ENCODE data around the gene AFAP1.
A peak's percentile ranks its signal among the peaks of the same experiment; 100 is the strongest.

DNA sequence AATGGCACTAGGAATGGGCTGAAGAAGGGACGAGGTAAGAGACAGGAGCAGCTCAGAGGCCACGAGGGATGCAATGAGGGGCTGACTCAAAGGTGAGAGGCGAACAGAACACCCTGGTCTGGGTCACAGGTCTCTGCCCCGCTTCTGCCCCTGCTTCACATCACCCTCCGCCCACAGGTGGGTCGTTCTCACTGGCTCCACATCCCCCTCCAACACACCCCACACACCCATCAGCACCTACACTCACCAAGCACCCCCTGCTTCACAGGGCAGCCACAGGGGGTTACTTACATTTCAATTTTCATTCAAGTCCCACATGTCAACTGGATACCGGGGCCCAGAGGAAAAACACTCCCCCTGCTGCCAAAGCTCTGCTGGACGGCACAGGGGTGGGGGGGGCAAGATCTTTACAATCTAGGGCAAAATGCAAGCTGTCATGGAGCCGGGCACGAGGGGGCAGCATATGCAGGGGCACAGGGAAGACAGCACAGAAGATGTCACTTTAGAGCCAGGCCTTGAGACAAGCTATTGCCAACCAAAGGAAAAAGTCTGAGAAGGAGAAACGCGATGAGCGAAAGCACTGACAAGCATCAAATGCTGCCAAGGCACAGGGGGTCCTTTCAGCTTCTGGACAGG, 94.0 kb downstream of the AFAP1 start:
- TF ChIP-seq EZH2 (IDR thresholded peaks at IDR 0.05) (no peak), CTCF (IDR thresholded peaks at IDR 0.05) (peak; percentile 42), EZH2phosphoT487 (IDR thresholded peaks at IDR 0.05) (no peak)

Measured in neural progenitor cell (in vitro differentiated cells).